SK-N-SH (cell line): ENCODE measurements around the gene TMEM63C. TPM values are rescaled to one million over a fixed set of nuclear protein-coding genes. Genes with fewer than 3 reads are reported as not detected.

Experiments used
- CTCF ChIA-PET: fragments of 300-600, 350-600 bp; formaldehyde crosslinking; extraction: SDS; loops from one replicate; lab custom pipeline; 2021; lab: Yijun Ruan, JAX
- POLR2A ChIA-PET: fragments of 350-600 bp; sonication (Branson Sonifier 250); formaldehyde crosslinking; extraction: SDS; loops from one replicate; lab custom pipeline; 2020; ENCODE audit warnings: antibody characterized with exemption, inconsistent platforms; lab: Yijun Ruan, JAX
- DNase-seq: peaks from one replicate; pipeline ENCODE4 v3.0.0; 2012
- H2AFZ ChIP-seq: fragments of 200-600 bp; sonication (generic); 2 replicates; pipeline ENCODE4 v1.8.1; 2016; ENCODE audit warnings: antibody characterized with exemption, mild to moderate bottlenecking, low read depth
- H3F3A ChIP-seq: fragments of 200-600 bp; sonication (generic); replicated peaks from 2 replicates; pipeline ENCODE3; 2016; ENCODE audit warnings: antibody characterized with exemption, mild to moderate bottlenecking; ENCODE audit not compliant: insufficient read depth
- H3K27ac ChIP-seq, 2 experiments: fragments of 200-500 bp in 1 of 2; fragments of 200-600 bp in 1 of 2; sonication (Bioruptor generic) in 1 of 2; sonication (generic), shearing (Covaris generic) in 1 of 2; 2 replicates each; pipeline versions ENCODE4 v1.5.1 to v1.6.1; 2014 to 2016; ENCODE audit warnings: low read depth in 2 of 2, inconsistent platforms in 1 of 2, low read length in 1 of 2, mild to moderate bottlenecking in 1 of 2, mixed read lengths in 1 of 2
- H3K27me3 ChIP-seq: fragments of 200-600 bp; sonication (generic), shearing (Covaris generic); 2 replicates; pipeline ENCODE4 v1.6.1; 2016; ENCODE audit warnings: mixed run types; ENCODE audit not compliant: insufficient read depth
- H3K36me3 ChIP-seq, 2 experiments: fragments of 200-500 bp in 1 of 2; fragments of 200-600 bp in 1 of 2; sonication (Bioruptor generic) in 1 of 2; sonication (generic) in 1 of 2; replicated peaks in 1 of 2; 2 replicates each; pipeline versions ENCODE3 to v1.5.1; 2014 to 2016; ENCODE audit warnings: low read length in 1 of 2, mild to moderate bottlenecking in 1 of 2; ENCODE audit not compliant: insufficient read depth in 2 of 2, control insufficient read depth in 1 of 2
- H3K4me1 ChIP-seq, 2 experiments: fragments of 200-500 bp in 1 of 2; fragments of 200-600 bp in 1 of 2; sonication (Bioruptor generic) in 1 of 2; sonication (generic), shearing (Covaris generic) in 1 of 2; 2 replicates each; pipeline versions ENCODE4 v1.5.1 to v1.6.1; 2014 to 2016; ENCODE audit warnings: low read depth in 1 of 2, low read length in 1 of 2, mixed run types in 1 of 2; ENCODE audit not compliant: insufficient read depth in 2 of 2, control insufficient read depth in 1 of 2
- H3K4me2 ChIP-seq: fragments of 200-600 bp; sonication (generic), shearing (Covaris generic); 2 replicates; pipeline ENCODE4 v1.6.1; 2017; ENCODE audit warnings: mixed run types
- H3K4me3 ChIP-seq, 2 experiments: fragments of 200-500 bp in 1 of 2; fragments of 200-600 bp in 1 of 2; sonication (Bioruptor generic) in 1 of 2; sonication (generic), shearing (Covaris generic) in 1 of 2; 2 replicates each; pipeline versions ENCODE4 v1.5.1 to v1.8.1; 2014 to 2016; ENCODE audit warnings: low read depth in 2 of 2, inconsistent platforms in 1 of 2, low read length in 1 of 2, mild to moderate bottlenecking in 1 of 2, mixed read lengths in 1 of 2, moderate library complexity in 1 of 2
- H3K79me2 ChIP-seq: fragments of 200-600 bp; sonication (generic); 2 replicates; pipeline ENCODE4 v1.8.1; 2017; ENCODE audit warnings: mild to moderate bottlenecking; ENCODE audit not compliant: insufficient read depth
- H3K9ac ChIP-seq: fragments of 200-600 bp; sonication (generic); 2 replicates; pipeline ENCODE4 v1.6.1; 2017; ENCODE audit warnings: mixed run types
- H3K9me2 ChIP-seq: fragments of 200-600 bp; sonication (generic); 2 replicates; pipeline ENCODE4 v1.6.1; 2017; ENCODE audit warnings: mixed run types
- H3K9me3 ChIP-seq: fragments of 200-600 bp; sonication (generic); 2 replicates; pipeline ENCODE4 v1.6.1; 2017; ENCODE audit warnings: mixed run types, mild to moderate bottlenecking, moderate library complexity
- H4K20me1 ChIP-seq: fragments of 200-600 bp; sonication (generic); 2 replicates; pipeline ENCODE4 v1.6.1; 2017; ENCODE audit warnings: mild to moderate bottlenecking, mixed run types; ENCODE audit not compliant: insufficient read depth
- ELF1 ChIP-seq: IDR thresholded peaks from 2 replicates; pipeline ENCODE4 v1.4.0; 2012
- EZH2phosphoT487 ChIP-seq: fragments of 200-600 bp; sonication (generic); IDR thresholded peaks from 2 replicates; pipeline ENCODE4 v1.6.1; 2017; ENCODE audit warnings: low read depth, mixed run types, mild to moderate bottlenecking, antibody characterized with exemption, moderate library complexity, borderline replicate concordance
- FOXM1 ChIP-seq: IDR thresholded peaks from 2 replicates; pipeline ENCODE4 v1.4.0; 2012; ENCODE audit warnings: low read depth, mild to moderate bottlenecking
- GABPA ChIP-seq: IDR thresholded peaks from 2 replicates; pipeline ENCODE4 v1.4.0; 2012; ENCODE audit warnings: low read depth, mild to moderate bottlenecking
- POLR2AphosphoS5 ChIP-seq: IDR thresholded peaks from 2 replicates; pipeline ENCODE4 v1.6.1; 2012; ENCODE audit warnings: low read depth, low read length
- RFX5 ChIP-seq: IDR thresholded peaks from 2 replicates; pipeline ENCODE4 v1.6.1; 2012; ENCODE audit warnings: mild to moderate bottlenecking, improper control_type of control experiment, low read length
- TAF1 ChIP-seq: IDR thresholded peaks from 2 replicates; pipeline ENCODE4 v1.6.1; 2012; ENCODE audit warnings: low read depth, mild to moderate bottlenecking, low read length, moderate library complexity, borderline replicate concordance
- TCF12 ChIP-seq: IDR thresholded peaks from 2 replicates; pipeline ENCODE4 v1.4.0; 2012
- WGBS: methylation state at CpG from one replicate; pipeline ENCODE4 v1.1.6; 2017; ENCODE audit warnings: low lambda C conversion rate; 5-methylcytosine and 5-hydroxymethylcytosine counted together
- polyA plus RNA-seq, 3 experiments: library from polyadenylated mRNA; depleted of rRNA; stranded (reverse); fragments of >200 nt; gene quantifications; 2 replicates each; pipeline ENCODE4 v1.2.3, GENCODE V29; 2012
- TF ChIP-seq, protein P1 (sequence below): IDR thresholded peaks from 2 replicates; pipeline ENCODE4 v1.6.1; 2012; ENCODE audit warnings: mild to moderate bottlenecking, low read depth, low read length, moderate library complexity
- TF ChIP-seq, protein P2 (sequence below): IDR thresholded peaks from 2 replicates; pipeline ENCODE4 v1.4.0; 2012; ENCODE audit warnings: low read depth, borderline replicate concordance

TMEM63C gene
- polyA plus RNA-seq, 1 of the 3 experiments (the other 2 are of a cell fraction) = 0.25 TPM

DNA sequence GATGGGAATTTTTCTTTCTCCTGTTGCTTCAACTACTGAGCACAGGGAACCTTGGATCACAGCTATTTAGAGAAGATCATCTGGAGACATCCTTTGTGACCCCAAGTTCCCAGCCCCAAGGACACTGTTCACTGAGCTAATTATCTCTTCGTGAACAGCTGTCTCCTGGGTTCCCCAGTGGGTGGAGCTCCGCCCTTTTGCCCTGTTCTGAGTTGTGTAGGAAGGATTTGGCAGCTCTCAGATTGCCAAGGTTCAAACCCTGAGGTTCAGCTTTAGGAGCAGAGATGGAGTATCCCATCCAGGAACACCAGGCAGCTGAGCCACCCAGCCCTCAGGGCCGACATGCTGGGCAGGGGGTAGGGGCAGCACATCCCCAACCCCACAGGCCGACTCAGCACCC, 57.4 kb downstream of the TMEM63C start:
- H3K36me3 ChIP-seq = no peaks in the 10 kb centered on the region
- POLR2A ChIA-PET = no interaction called here
- CTCF ChIA-PET = interaction anchor here (1.0 to 1.9 kb wide), 4 partner anchors 11 to 115 kb away, joined by 3 to 10 read pairs (median 4); no protein-coding TSS in a partner anchor

DNA sequence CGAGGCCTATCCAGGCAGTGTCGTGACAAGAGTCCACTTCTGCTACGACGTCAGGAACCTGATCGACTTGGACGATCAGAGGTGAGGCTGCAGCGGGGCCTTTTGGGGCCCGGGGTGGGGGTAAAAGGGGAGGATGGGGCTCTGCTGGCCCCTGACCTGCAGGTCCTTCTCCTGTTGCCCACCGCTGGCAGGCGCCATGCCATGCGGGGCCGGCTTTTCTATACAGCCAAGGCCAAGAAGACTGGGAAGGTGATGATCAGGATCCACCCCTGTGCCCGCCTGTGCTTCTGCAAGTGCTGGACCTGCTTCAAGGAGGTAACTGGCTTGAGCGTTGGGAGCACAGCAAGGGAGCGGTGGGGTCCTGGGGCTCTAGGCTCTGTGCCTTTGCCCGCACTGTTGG, 57.8 kb downstream of the TMEM63C start:
- no peak for DNase-seq
- Histone ChIP-seq H3K36me3 (no peaks in the 10 kb centered on the region), H3K9ac (no peak overlapping the region), H3K27me3 (no peaks in the 10 kb centered on the region; the same call in 1 of the 2 replicates), H3K27ac (no peak overlapping the region), H2AFZ (no peak overlapping the region), H3K4me1 (no peaks in the 10 kb centered on the region), H4K20me1 (no peaks in the 10 kb centered on the region), H3F3A (no peaks in the 10 kb centered on the region), H3K4me2 (no peak overlapping the region), H3K4me3 (no peak overlapping the region), H3K79me2 (no peaks in the 10 kb centered on the region), H3K9me3 (no peaks in the 10 kb centered on the region), H3K9me2 (no peaks in the 10 kb centered on the region)
- WGBS = 70% methylated on average over 5 of the region's 16 CpGs
- ChIA-PET POLR2A (no interaction called here), CTCF (interaction anchor here (1.4 to 1.9 kb wide), 2 partner anchors 12 to 26 kb away, joined by 4 to 10 read pairs; no protein-coding TSS in a partner anchor)
- no peak for TF ChIP-seq TAF1

More for the DNA sequence above, 57.4 kb downstream of the TMEM63C start:
- Histone ChIP-seq H4K20me1 (no peaks in the 10 kb centered on the region), H3K4me3 (no peak overlapping the region), H3K4me1 (no peaks in the 10 kb centered on the region), H3K4me2 (no peak overlapping the region), H3K79me2 (no peaks in the 10 kb centered on the region), H3K27me3 (no peaks in the 10 kb centered on the region; the same call in 1 of the 2 replicates), H3K27ac (no peak overlapping the region), H3K9ac (no peak overlapping the region), H3K9me2 (no peaks in the 10 kb centered on the region), H3F3A (no peaks in the 10 kb centered on the region), H2AFZ (no peak overlapping the region), H3K9me3 (no peaks in the 10 kb centered on the region)
- WGBS = 27% methylated on average over 3 of the region's 4 CpGs
- no peak for DNase-seq
- TF ChIP-seq TAF1 (no peak), RFX5 (no peak), GABPA (no peak), FOXM1 (no peak), POLR2AphosphoS5 (no peak), EZH2phosphoT487 (no peak), TCF12 (no peak), ELF1 (no peak)
- TF ChIP-seq, protein P1, sequence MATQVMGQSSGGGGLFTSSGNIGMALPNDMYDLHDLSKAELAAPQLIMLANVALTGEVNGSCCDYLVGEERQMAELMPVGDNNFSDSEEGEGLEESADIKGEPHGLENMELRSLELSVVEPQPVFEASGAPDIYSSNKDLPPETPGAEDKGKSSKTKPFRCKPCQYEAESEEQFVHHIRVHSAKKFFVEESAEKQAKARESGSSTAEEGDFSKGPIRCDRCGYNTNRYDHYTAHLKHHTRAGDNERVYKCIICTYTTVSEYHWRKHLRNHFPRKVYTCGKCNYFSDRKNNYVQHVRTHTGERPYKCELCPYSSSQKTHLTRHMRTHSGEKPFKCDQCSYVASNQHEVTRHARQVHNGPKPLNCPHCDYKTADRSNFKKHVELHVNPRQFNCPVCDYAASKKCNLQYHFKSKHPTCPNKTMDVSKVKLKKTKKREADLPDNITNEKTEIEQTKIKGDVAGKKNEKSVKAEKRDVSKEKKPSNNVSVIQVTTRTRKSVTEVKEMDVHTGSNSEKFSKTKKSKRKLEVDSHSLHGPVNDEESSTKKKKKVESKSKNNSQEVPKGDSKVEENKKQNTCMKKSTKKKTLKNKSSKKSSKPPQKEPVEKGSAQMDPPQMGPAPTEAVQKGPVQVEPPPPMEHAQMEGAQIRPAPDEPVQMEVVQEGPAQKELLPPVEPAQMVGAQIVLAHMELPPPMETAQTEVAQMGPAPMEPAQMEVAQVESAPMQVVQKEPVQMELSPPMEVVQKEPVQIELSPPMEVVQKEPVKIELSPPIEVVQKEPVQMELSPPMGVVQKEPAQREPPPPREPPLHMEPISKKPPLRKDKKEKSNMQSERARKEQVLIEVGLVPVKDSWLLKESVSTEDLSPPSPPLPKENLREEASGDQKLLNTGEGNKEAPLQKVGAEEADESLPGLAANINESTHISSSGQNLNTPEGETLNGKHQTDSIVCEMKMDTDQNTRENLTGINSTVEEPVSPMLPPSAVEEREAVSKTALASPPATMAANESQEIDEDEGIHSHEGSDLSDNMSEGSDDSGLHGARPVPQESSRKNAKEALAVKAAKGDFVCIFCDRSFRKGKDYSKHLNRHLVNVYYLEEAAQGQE = no peak
- TF ChIP-seq, protein P2, sequence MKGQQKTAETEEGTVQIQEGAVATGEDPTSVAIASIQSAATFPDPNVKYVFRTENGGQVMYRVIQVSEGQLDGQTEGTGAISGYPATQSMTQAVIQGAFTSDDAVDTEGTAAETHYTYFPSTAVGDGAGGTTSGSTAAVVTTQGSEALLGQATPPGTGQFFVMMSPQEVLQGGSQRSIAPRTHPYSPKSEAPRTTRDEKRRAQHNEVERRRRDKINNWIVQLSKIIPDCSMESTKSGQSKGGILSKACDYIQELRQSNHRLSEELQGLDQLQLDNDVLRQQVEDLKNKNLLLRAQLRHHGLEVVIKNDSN = no peak
